GM19193 (cell line): Measurements from ENCODE around the gene MALRD1.

ENCODE experiments used
- POLR2A ChIP-seq: IDR thresholded peaks from 4 replicates; pipeline ENCODE4 v1.6.1; 2011; ENCODE audit not compliant: insufficient read depth, insufficient read length; ENCODE audit errors: extremely low read depth

MALRD1 gene

DNA sequence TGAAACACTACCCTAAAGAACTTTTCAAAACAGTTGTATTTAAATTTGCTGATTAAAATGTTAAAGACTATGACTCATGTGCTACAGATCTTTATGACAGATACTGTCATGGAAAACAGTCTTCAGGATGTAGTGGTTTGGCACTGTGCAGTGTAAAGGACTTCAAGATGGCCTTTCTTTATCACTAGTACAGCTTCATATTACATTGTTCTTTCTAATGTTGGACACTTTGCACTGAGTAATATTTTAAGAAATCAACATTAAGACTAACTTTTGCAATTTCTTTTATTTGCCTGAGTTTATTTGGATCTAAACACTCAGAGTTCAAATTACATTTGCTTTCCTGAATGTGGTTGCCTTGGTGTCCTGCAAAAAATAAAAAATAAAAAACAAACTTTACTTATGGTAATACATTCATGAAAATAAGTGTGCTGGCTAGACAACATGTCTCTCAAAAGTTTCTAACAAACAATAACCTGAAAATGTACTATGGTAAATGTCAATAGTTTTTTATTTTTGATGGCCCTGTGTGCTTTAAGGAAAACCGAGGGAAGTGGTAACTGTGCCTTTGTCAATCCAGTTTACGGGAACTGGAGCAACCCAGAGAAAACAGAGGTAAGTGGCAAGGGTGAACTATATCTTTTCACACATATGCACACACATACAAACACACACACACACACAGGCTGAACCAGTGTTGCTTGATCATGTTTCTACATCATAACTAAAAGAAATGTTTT lies 681.7 kb downstream of the MALRD1 start:
- TF ChIP-seq POLR2A = no peak

DNA sequence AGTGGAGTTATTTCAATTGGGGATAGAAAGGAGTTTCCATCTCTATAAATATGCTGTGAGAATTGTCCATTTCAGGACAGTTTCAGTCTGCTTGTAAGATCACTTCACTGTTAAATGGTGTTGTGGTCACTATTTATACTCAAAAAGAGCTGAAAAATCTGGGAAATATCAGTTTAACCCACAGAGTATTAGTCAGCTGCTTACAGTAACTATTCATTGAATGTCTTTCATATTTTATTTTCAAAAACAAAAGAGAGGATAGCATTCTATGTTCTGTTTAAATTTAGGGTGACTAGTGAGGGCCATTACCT lies 682.3 kb downstream of the MALRD1 start:
- TF ChIP-seq POLR2A = no peak

GRCh38 chr10:19731560-19731959 lies 683.0 kb downstream of the MALRD1 start:
- TF ChIP-seq POLR2A = no peak

- no peak for TF ChIP-seq POLR2A
These were observed 689.8 kb downstream of the MALRD1 start for GRCh38 chr10:19738440-19738839.

GRCh38 chr10:19745672-19746071 lies 697.1 kb downstream of the MALRD1 start:
- no peak for TF ChIP-seq POLR2A

DNA sequence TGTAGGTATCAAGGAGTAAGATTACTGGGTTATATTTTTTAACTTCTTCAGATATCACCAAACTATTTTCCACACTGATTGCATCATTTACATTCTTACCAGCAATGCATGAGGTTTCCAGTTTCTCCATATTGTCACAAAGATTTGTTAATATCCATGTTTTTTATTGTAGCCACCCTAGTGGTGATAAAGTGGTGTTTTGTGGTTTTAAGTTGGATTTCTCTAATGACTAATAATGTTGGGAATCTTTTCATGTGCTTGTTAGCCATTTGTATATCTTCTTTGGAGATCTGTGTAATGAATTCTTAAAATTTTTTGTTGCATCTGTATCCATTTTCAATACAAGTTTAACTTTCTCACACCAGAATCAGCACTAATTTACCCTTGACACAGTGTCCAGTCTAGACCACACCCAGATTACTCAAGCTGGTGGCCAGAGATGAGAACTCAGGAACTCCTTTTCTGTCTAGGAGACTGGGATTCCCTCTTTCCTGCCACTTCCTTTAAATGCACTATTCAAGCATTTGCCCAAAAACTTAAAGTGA lies 700.7 kb downstream of the MALRD1 start:
- TF ChIP-seq POLR2A = no peak

DNA sequence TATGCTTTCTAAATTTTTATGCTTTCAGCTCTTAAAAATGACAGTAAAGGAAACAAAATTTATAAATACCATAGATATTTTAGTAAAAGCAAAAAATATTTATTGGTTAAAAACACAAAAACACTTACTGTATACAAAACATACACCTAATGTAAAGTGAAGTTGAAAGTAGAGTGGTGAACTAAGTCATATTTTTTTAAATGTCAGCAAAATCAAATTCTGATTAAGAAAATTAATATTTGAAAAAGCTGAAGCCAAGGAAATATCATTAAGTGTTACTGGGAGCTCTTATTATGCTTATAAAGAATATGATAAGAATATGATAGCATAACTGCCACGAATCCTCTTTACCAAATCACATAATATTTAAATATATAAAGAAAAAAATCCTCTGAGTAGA lies 702.4 kb downstream of the MALRD1 start:
- no peak for TF ChIP-seq POLR2A

DNA sequence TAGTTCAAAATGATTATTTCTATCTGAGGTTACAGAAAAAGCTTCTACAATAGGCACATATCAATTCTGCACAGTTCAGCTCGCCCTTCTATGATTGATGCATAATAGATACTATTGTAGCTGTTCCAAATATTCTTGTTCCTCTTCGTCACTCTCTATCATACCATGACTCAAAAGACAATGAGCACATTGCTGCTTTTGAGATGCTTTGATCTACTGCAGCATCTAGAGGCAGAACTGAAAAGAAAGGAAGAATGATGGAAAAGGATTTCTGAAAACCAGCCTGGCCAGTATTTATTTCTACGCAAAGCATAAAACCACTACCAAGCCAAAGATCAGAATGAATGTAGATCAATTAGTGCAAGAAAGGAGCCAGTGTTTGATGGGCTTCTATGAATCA lies 708.3 kb downstream of the MALRD1 start:
- TF ChIP-seq POLR2A = no peak

GRCh38 chr10:19762026-19762425 lies 713.4 kb downstream of the MALRD1 start:
- no peak for TF ChIP-seq POLR2A

GRCh38 chr10:19764111-19764510 lies 715.5 kb downstream of the MALRD1 start:
- no peak for TF ChIP-seq POLR2A

- TF ChIP-seq POLR2A = no peak
These were observed 719.3 kb downstream of the MALRD1 start for GRCh38 chr10:19767876-19768275.

- TF ChIP-seq POLR2A = no peak
These were observed 724.4 kb downstream of the MALRD1 start for GRCh38 chr10:19772972-19773371.

DNA sequence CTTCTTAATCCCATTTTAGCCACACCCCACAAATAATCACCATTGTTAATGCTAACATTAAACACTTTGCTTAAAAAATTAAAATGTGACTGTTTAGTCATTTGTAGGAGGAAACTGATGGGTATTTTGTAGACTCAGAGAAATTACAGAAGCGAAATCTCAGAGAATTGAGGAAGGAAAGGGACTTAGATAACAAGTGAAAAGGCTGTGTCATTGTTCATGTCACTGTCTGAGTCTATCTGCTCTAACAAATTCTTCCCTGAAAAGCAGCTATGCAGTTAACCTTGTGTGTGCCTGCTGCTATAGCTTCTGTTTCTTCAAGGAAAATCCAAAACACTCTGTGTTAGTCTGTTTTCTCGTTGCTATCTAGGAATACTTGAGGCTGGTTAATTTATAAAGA lies 726.7 kb downstream of the MALRD1 start:
- TF ChIP-seq POLR2A = no peak

DNA sequence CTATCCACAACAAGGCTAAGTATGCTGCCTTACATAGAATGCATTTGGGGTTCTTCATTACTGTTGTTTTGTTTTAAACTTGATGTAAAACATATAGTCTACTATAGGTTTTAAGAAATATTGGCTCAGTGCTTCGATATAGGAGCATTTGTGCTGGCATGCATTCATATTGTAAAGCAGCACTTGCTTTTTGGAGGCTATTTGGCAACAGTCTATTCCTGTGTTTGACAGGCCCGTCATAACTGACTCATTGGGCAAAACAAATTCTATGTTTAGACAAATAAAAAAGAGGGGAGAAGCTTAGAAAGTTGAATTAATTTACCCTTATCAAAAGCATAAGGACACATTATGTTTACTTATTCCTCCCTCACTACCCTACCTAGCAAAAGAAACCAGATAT lies 729.2 kb downstream of the MALRD1 start:
- TF ChIP-seq POLR2A = no peak

- no peak for TF ChIP-seq POLR2A
These were observed 730.4 kb downstream of the MALRD1 start for GRCh38 chr10:19778996-19779395.

DNA sequence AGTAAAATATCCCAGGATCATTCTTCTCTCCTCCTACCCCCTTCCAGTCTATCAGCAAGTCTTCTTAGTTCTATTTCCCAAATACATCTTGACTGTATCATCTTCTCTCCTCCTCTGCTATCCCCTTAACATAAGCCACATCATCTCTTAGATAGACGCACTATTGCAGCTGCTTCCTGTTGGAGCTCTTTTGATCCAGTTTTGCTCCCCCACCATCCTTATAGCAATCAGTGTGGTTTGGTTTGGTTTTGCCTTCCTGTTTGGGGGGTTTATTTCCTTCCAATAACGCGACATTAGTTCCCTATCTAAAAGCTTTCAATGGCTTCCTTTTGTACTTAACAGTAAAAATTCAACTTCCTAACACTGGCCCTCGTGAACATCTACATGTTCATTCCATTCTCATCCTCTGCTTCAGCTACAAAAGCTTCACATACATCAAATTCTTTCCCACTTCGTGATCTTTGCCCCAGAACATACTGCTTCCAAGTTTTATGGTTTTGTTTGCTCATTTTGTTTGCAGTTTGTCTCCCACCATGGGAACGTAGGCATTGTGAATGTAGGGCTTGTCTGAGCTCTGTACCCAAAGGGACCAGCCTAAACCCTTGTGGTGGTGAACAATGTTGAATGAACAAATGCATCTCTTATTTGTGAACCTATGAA lies 734.0 kb downstream of the MALRD1 start:
- no peak for TF ChIP-seq POLR2A
